H1 (cell line): ENCODE results near the gene SMR3A.

ENCODE experiments used
- EZH2 ChIP-seq: fragments of 200-600 bp; sonication (generic); IDR thresholded peaks from 2 replicates; pipeline ENCODE4 v1.7.1; 2012; ENCODE audit warnings: low read depth, mild to moderate bottlenecking, moderate library complexity, low read length, inconsistent platforms; ENCODE audit not compliant: severe bottlenecking
- GTF2F1 ChIP-seq: IDR thresholded peaks from 2 replicates; pipeline ENCODE4 v1.6.1; 2012; ENCODE audit warnings: low read depth, low read length, improper control_type of control experiment, borderline replicate concordance
- KDM5A ChIP-seq: fragments of 200-600 bp; IDR thresholded peaks from 2 replicates; pipeline ENCODE4 v1.7.1; 2012; ENCODE audit warnings: mild to moderate bottlenecking, low read length, inconsistent platforms, mixed read lengths
- NANOG ChIP-seq: IDR thresholded peaks from 2 replicates; pipeline ENCODE4 v1.6.1; 2011; ENCODE audit warnings: low read length, low read depth, mild to moderate bottlenecking, inconsistent platforms; ENCODE audit not compliant: insufficient read depth, poor library complexity, severe bottlenecking
- NRF1 ChIP-seq: IDR thresholded peaks from 2 replicates; pipeline ENCODE4 v1.6.1; 2011; ENCODE audit warnings: mild to moderate bottlenecking, low read depth, low read length, improper control_type of control experiment
- SP1 ChIP-seq: IDR thresholded peaks from 2 replicates; pipeline ENCODE4 v1.6.1; 2011; ENCODE audit warnings: low read depth, low read length
- YY1 ChIP-seq: IDR thresholded peaks from 2 replicates; pipeline ENCODE4 v1.6.1; 2011; ENCODE audit warnings: low read depth, mild to moderate bottlenecking, low read length
- ZNF274 ChIP-seq: IDR thresholded peaks from 2 replicates; pipeline ENCODE4 v1.7.0; 2012; ENCODE audit warnings: low read length, borderline replicate concordance; ENCODE audit errors: extremely low read depth
- TF ChIP-seq, protein P1 (sequence below), 3 experiments: IDR thresholded peaks; 1 replicate in 2 of 3; 2 replicates in 1 of 3; pipeline versions ENCODE4 v1.5.1 to v1.6.1; 2011; ENCODE audit warnings: low read length in 3 of 3, mild to moderate bottlenecking in 3 of 3, inconsistent platforms in 2 of 3, low read depth in 1 of 3, moderate library complexity in 1 of 3; ENCODE audit not compliant: insufficient read depth in 1 of 3; ENCODE audit errors: control extremely low read depth in 1 of 3
- TF ChIP-seq, protein P2 (sequence below): IDR thresholded peaks from 2 replicates; pipeline ENCODE4 v1.6.1; 2012; ENCODE audit warnings: inconsistent platforms
- TF ChIP-seq, protein P3 (sequence below): IDR thresholded peaks from 2 replicates; pipeline ENCODE4 v1.6.1; 2011; ENCODE audit warnings: low read depth, mild to moderate bottlenecking, low read length; ENCODE audit not compliant: insufficient read depth

DNA sequence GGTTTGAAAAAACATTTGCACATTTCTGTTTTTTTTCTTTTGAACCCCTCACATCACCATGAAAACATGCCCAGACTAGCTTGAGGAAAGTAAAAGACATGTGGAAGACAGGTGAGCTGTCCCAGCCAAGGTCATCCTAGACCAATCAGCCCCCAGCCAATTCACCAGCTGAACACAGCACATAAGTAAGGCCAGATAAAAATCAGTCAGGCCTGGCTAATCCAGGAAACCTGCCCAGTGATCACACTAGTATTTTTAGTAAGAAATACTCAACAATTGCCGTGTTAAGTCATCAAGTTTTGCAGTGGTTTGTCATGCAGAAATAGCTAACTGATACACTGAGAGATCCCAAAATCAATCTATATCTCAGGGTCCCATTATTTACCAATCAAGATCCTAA, 4.4 kb upstream of the SMR3A start:
- TF ChIP-seq KDM5A (no peak), SP1 (no peak), YY1 (no peak), ZNF274 (no peak), EZH2 (no peak), NANOG (no peak), GTF2F1 (no peak), NRF1 (no peak)
- TF ChIP-seq, protein P1, sequence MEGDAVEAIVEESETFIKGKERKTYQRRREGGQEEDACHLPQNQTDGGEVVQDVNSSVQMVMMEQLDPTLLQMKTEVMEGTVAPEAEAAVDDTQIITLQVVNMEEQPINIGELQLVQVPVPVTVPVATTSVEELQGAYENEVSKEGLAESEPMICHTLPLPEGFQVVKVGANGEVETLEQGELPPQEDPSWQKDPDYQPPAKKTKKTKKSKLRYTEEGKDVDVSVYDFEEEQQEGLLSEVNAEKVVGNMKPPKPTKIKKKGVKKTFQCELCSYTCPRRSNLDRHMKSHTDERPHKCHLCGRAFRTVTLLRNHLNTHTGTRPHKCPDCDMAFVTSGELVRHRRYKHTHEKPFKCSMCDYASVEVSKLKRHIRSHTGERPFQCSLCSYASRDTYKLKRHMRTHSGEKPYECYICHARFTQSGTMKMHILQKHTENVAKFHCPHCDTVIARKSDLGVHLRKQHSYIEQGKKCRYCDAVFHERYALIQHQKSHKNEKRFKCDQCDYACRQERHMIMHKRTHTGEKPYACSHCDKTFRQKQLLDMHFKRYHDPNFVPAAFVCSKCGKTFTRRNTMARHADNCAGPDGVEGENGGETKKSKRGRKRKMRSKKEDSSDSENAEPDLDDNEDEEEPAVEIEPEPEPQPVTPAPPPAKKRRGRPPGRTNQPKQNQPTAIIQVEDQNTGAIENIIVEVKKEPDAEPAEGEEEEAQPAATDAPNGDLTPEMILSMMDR (IDR thresholded peaks at IDR 0.05; ENCODE audit: control extremely low read depth in 1 of 3, insufficient read depth in 1 of 3, low read depth in 1 of 3, low read length in 3 of 3): no peak
- TF ChIP-seq, protein P2, sequence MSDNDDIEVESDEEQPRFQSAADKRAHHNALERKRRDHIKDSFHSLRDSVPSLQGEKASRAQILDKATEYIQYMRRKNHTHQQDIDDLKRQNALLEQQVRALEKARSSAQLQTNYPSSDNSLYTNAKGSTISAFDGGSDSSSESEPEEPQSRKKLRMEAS: no peak
- TF ChIP-seq, protein P3, sequence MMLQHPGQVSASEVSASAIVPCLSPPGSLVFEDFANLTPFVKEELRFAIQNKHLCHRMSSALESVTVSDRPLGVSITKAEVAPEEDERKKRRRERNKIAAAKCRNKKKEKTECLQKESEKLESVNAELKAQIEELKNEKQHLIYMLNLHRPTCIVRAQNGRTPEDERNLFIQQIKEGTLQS: no peak
